Globus pallidus (tissue), 1 donor: Measurements from ENCODE around the gene CADPS2.

ENCODE experiments used
- DNase-seq: peaks from one replicate; pipeline ENCODE4 v3.0.0-alpha.2; 2015; ENCODE audit warnings: low spot score

Gene CADPS2

DNA sequence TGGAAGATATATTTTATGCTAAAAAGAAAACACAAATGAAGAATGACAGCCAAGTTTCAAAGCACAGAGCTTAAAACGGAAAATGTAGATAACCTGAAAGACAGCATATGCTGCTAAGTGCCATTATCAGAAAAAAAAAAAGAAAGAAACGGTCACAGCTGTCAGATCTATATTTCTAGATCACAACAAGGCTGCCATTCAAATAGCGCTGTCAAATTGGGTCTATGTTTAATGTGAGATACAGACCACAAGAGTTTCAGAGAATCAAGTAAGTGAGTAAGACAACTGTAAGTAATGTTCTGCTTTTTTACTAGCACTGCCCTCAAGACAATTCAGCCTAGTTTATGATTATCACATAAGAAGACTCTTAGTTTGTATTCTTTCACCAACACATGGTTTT lies 117.4 kb downstream of the CADPS2 start:
- DNase-seq: no peak

DNA sequence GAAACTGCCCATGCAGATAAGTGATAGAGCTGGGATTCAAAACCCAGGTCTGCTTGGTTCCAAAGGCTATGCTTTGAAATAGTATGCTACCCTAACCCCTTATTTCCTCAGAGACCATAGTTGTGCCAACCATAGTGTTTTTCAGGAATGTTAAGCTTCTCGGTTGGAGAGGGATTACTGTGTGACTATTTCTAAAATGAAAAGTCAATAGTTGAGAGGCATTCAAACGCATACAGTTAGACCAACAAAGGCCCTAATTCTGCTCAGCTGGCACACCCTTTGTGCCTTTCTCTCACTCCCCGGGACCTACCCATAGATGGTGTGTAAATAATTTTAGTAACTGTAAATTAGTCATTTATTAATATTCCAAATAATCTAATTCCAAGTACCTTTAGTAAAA lies 118.9 kb downstream of the CADPS2 start:
- no peak for DNase-seq

DNA sequence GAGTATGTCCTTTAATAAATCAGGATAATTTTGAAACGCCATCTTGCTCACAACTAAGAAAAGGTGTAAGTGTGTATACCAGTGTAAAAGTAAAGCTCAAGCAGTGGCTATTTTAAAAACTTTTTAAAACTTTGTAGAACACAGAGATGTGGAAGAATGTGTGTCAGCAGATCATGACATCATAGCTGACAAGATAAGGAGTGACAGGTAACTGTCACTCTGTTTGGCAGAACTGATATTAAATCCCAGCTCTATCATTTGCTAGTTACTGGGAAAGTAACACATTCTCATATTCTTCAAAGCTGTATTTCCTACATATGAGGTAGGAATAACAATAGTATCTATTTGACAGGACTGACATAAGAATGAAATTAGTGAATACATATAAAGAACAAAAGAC lies 119.7 kb downstream of the CADPS2 start:
- no peak for DNase-seq

DNA sequence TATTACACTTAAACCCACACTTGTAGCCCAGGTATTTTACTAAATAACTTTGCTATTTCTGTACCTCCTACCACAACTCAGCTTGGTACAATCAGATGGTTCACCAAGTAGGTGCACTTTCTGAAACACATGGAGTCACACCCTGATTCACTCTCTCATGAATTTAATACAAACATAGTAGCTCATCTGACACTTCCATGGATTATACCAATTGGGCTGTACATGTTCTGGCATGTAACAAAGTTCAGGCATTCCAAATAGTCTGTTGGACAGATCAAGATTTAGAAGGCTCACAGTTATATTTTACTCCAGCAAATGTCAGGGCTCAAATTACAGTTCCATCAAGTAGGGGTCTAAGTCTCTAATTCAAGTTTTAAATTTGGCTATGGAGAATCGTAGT lies 121.4 kb downstream of the CADPS2 start:
- DNase-seq: no peak

- no peak for DNase-seq
These were observed 122.2 kb downstream of the CADPS2 start for GRCh38 chr7:122764020-122764419.

DNA sequence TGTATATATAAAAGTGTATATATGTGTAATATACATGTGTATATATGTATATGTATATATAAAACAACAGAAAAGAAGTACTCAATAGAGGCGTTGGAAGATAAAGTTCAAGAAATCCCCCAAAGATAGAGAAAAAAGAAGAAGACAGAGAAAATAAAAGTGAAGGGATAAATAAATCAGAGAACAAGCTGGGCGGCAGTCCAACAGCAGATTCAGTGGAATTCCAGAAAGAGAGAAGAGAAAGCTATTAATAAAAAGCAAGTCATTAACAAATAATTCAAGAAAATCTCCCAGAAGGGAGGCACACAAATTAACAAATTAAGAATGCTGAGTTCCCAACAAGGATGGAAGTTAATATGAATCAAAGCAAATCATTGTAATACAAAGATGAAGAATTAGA lies 124.2 kb downstream of the CADPS2 start:
- DNase-seq: no peak

GRCh38 chr7:122758501-122758900 lies 127.8 kb downstream of the CADPS2 start:
- DNase-seq: no peak

DNA sequence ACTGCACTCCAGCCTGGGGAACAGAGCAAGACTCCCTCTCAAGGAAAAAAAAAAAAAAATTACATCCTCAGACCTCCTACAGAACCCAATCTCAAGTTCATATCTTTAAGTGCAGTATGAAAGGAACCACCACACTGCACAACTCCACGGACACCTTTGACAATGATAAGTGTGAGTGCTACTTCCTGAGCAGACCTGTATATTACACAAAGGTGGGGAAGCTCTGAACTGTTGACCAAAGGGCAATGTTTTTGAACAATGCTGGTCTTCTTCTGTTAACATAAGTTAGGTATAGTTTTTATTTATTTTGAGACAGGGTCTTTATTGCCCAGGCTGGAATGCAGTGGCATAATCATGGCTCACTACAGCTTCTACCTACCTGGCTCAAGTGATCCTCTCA lies 129.4 kb downstream of the CADPS2 start:
- DNase-seq: no peak

DNA sequence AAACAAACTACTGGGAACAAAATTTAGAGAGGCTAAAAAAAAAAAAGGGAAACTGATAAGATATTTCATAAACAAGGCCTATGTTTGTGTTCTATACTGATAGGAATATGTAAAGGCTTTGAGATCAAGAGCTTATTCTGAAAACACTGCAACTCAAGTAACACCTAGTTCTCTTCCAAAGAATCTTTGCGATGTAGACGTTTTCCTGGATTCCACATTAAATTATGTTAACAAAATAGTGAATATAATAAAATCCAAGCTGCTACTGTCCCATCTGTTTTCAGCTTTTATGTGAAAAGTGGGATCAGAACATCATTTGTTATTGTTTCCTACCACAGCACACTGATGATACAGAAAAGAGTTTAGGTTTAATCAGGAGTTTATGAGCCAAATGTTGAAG lies 130.6 kb downstream of the CADPS2 start:
- no peak for DNase-seq

- no peak for DNase-seq
These were observed 133.7 kb downstream of the CADPS2 start for GRCh38 chr7:122752583-122752982.

GRCh38 chr7:122750389-122750788 lies 135.9 kb downstream of the CADPS2 start:
- no peak for DNase-seq

DNA sequence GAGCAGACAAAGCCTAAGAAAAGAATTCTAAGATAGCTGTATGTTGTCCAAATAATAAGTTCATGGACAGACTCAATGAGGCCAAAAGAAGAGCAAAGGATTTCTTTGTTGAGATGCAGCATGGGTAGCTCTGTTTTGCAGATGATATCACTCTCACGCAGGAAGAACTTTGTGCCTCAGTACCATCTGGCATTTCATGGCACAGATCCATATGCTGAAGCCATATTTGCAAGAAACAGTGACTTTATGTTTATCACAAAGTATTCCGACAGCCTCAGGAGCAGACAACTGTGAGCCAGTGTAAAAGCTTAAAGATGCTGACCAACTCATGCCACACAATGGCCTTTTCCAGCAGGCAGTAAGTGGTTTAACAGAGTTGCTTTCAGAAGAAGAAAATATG lies 138.1 kb downstream of the CADPS2 start:
- DNase-seq: no peak

GRCh38 chr7:122746948-122747347 lies 139.3 kb downstream of the CADPS2 start:
- no peak for DNase-seq

- DNase-seq: no peak
These were observed 143.0 kb downstream of the CADPS2 start for GRCh38 chr7:122743211-122743610.

DNA sequence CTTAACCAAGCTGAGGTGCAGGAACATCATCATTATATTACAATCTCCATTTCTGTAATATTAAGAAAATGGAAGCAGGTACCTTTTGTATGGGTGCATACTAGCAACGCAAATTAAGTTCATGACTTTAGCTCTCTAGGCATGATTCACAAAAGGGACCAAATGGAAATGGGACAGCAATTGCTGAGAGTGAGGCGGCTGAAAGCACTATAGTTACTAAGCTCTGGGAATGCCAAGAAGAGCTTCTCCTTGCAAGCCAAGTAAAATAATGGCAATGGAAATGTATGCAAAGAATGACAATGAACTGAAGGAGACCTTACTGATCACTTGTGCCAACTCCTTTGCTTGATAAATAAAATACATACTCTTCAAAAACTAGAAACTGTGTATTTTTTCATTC lies 147.3 kb downstream of the CADPS2 start:
- DNase-seq: no peak

DNA sequence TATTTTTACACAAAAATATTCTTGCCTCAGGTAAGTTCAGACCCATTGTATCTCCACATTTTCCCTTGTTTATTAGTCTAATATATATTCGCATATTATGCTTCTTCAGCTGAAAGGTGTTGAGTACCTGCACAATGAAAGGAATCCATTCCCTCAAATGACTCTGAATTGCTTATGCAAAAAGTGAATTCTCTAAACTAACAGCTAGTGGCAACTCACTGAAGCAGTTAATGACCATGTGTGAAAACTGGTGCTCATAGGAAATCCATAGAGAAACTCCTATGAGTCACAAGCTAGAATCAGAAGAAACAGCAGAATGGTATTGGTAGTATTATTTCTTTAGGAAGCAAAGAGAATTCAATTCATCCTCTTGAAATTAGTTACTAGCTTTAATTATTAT lies 150.1 kb downstream of the CADPS2 start:
- no peak for DNase-seq

- DNase-seq: no peak
These were observed 158.5 kb downstream of the CADPS2 start for GRCh38 chr7:122727759-122728158.

GRCh38 chr7:122727354-122727753 lies 158.9 kb downstream of the CADPS2 start:
- no peak for DNase-seq

DNA sequence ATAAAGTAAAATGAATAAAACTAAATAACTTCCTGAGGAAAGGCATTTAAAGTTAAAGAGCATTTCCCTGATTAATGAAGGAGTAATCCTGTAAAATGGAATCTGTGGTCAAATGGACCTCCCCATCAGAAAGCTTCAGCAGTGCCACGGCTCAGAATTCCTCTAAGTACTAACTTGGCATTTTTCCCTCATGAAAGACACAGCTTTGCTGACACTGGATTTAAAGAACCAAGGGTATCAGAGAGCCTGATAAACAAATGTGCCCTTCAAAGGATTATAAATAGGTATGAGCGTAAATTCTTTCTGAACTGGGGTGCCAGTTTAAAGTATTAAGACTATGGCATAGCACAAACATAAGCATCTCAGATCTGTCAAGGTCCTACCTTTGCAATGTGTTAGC lies 159.4 kb downstream of the CADPS2 start:
- DNase-seq: no peak

GRCh38 chr7:122724366-122724765 lies 161.9 kb downstream of the CADPS2 start:
- DNase-seq: no peak

DNA sequence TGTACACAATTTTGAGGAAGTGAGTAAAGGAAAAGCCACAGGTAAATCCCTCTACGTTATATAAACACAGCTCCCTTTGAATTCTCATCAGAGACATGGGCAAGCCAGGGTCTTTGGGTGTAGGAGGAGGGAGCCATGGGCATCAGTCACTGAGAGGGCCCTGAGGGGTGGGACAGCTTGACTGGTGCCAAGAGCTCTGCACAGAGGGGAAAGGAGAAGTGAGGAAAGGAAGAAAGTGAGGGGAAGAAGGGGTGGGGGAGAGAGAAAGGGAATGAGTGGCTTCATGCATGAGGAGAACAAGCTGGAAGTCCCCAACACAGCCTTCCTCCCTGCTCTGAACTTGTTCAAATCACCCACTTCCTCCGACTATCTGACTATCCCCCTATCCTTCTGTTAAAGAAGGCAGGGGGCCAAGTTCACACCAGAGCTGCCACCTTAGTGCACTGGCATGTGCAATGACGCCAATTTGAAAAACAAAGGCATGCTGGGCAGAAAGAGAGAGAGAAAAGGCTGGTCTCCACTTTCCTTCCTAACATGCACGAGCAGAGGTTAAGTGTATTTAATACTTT lies 167.2 kb downstream of the CADPS2 start:
- no peak for DNase-seq

DNA sequence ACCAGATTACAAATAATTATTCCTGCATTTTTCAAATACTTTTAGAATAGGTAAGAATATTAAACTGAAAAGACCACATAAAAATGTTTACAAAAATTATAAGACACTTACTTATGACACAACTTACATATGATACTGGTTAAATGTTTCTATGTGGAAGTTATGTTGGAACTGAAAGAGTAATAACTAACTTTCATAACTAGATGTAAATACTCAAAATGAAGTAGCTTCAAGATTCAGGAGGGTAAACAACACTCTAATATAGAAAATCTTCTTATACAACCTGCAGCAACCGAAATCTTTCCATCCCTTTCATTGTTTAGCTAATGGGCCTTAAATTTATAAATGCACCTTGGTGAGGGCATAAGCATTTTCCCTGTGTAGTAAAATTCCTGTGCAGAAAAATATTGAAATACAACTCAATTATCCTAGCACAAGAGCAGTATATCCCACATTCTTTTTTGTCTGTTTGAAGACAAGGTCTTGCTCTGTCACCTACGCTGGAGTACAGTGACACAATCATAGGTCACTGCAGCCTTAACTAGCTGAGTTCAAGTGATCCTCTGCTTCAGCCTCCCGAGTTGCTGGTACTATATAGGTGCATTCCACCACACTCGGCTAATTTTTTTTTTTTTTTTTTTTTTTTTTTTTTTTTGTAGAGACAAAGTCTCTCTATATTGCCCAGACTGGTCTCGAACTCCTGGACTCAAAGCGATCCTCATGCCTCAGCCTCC lies 168.7 kb downstream of the CADPS2 start:
- DNase-seq: no peak

DNA sequence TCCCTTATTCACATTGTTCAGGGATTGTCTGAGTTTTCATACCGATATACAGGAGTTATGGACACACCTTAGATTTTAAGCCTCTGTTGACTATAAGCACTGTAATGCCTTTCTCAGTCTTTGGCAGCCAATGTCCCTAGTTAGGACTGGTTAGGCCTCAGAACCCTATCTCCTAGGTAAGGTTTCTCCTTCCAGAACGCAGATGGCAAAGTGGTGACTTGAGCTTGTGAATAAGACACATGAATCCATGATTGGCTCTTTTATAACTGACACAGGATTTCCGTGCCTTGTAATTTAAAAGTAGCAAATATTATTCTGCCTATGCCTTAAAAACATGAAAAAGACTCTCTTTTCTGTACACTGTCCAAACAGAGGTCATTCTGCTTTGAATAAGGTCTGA lies 171.1 kb downstream of the CADPS2 start:
- no peak for DNase-seq

DNA sequence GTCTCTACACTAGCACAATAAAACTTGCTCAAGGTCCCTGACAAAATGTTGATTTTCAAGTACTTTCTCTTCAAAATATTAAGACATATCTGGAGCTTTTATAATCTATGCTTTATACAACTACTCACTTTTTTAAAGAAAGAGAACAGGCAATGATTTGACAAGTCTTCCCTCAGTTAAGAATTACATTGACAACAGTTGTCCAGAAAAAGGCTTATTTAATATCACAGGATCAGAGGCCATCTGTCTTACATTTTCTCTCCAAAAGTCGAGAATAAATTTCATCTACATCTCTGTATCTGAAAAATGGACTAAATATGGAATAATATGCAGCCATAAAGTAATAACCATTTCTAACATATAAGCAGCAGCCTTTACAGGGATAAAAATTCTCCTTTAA lies 175.3 kb downstream of the CADPS2 start:
- no peak for DNase-seq
